Neural progenitor cell (in vitro differentiated cells): ENCODE data around the gene ODC1.

Experiments used
- CTCF ChIP-seq: fragments of 200-600 bp; sonication (generic); IDR thresholded peaks from 2 replicates; pipeline ENCODE4 v1.5.1; 2017; ENCODE audit warnings: antibody characterized with exemption, mild to moderate bottlenecking
- EZH2 ChIP-seq: fragments of 200-600 bp; sonication (generic); IDR thresholded peaks from 2 replicates; pipeline ENCODE4 v1.6.1; 2017; ENCODE audit warnings: antibody characterized with exemption, mild to moderate bottlenecking, moderate library complexity

GRCh38 chr2:10469301-10469700 is 21.2 kb upstream of the ODC1 start:
- no peak for TF ChIP-seq CTCF
- TF ChIP-seq EZH2 = no peak
